OCI-LY7 (cell line): ENCODE measurements around the gene MUC20.

ENCODE experiments used
- EZH2phosphoT487 ChIP-seq: fragments of 200-600 bp; sonication (generic); IDR thresholded peaks from 2 replicates; pipeline ENCODE4 v1.6.1; 2018; ENCODE audit warnings: low read depth, borderline replicate concordance, mild to moderate bottlenecking, mixed run types, antibody characterized with exemption, low read length, moderate library complexity, mixed read lengths
- TF ChIP-seq, protein P1 (sequence below): fragments of 200-600 bp; sonication (generic); conservative IDR thresholded peaks from 2 replicates; pipeline ENCODE4 v1.5.1; 2014; ENCODE audit warnings: mild to moderate bottlenecking, antibody characterized with exemption, low read length, moderate library complexity, mixed read lengths

DNA sequence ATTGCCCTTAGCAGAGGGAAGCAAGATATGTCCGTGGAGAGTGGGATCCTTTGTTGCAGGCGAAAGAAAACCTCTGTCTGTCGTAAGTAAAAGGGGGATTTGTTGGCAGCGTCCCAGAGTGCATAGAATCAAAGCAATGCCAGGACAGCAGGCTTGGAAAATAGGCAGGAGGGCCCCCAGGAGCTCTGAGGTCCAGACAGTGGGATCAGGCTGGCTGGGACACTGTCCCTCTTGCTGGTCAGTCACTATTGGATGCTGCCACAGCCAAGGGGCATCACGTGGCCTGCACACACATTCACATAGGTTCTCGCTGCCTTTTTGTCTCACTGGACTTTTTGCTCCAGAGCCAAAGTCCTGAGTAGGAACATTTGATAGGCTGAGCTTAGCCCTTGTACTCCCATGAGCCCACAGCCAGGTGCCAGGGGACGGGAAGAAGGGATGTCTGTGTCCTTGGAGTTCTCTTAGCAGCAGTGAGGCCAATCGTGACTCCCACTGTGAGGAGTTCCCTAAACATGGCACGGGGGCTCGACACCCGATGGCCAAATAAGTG, 10.7 kb downstream of the MUC20 start:
- TF ChIP-seq, protein P1, sequence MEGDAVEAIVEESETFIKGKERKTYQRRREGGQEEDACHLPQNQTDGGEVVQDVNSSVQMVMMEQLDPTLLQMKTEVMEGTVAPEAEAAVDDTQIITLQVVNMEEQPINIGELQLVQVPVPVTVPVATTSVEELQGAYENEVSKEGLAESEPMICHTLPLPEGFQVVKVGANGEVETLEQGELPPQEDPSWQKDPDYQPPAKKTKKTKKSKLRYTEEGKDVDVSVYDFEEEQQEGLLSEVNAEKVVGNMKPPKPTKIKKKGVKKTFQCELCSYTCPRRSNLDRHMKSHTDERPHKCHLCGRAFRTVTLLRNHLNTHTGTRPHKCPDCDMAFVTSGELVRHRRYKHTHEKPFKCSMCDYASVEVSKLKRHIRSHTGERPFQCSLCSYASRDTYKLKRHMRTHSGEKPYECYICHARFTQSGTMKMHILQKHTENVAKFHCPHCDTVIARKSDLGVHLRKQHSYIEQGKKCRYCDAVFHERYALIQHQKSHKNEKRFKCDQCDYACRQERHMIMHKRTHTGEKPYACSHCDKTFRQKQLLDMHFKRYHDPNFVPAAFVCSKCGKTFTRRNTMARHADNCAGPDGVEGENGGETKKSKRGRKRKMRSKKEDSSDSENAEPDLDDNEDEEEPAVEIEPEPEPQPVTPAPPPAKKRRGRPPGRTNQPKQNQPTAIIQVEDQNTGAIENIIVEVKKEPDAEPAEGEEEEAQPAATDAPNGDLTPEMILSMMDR, result no peak
- no peak for TF ChIP-seq EZH2phosphoT487
